ENCODE data around the gene TANGO2. TPM values are rescaled to one million over a fixed set of nuclear protein-coding genes. Genes with fewer than 3 reads are reported as not detected.

The TANGO2 gene
- total and polyA plus RNA-seq, 2 of the 8 experiments (the other 6 are each of a cell fraction or from before 2014, with no cell fraction given): 10.1 to 18.4 TPM

DNA sequence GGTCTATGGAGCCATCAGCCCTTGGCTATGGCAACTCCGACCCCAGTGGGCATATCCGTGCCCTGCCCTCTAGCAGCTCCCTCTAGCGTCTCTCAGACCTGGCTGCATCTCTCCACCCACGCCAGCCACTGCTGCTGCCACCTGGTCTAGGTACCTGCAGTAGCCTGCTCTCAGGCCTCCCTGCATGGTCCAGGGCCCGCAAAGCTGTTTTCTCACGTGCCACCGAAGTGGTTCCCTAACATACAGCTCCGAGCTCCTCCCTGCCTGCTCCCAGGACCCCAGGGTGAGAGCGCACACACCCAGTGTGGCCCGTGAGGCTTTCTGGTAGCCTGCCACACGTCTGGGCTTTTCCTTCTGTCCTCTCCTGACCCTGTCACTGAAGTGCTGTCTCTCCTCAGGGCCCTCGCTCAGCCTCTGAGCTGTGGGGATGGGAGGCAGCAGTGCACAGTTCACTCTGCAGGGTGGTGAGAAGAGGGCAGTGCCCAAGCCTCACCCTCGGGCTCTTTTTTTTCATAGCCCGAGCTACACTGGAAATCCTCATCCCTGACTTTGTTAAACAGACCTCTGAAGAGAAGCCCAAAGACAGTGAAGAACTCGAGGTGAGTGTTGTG, 73.4 kb downstream of the TANGO2 start (continued):
- no peak for TF ChIP-seq MAFK (IDR thresholded peaks at IDR 0.05; ENCODE audit: low read depth, low read length)
- TF ChIP-seq, protein P1, sequence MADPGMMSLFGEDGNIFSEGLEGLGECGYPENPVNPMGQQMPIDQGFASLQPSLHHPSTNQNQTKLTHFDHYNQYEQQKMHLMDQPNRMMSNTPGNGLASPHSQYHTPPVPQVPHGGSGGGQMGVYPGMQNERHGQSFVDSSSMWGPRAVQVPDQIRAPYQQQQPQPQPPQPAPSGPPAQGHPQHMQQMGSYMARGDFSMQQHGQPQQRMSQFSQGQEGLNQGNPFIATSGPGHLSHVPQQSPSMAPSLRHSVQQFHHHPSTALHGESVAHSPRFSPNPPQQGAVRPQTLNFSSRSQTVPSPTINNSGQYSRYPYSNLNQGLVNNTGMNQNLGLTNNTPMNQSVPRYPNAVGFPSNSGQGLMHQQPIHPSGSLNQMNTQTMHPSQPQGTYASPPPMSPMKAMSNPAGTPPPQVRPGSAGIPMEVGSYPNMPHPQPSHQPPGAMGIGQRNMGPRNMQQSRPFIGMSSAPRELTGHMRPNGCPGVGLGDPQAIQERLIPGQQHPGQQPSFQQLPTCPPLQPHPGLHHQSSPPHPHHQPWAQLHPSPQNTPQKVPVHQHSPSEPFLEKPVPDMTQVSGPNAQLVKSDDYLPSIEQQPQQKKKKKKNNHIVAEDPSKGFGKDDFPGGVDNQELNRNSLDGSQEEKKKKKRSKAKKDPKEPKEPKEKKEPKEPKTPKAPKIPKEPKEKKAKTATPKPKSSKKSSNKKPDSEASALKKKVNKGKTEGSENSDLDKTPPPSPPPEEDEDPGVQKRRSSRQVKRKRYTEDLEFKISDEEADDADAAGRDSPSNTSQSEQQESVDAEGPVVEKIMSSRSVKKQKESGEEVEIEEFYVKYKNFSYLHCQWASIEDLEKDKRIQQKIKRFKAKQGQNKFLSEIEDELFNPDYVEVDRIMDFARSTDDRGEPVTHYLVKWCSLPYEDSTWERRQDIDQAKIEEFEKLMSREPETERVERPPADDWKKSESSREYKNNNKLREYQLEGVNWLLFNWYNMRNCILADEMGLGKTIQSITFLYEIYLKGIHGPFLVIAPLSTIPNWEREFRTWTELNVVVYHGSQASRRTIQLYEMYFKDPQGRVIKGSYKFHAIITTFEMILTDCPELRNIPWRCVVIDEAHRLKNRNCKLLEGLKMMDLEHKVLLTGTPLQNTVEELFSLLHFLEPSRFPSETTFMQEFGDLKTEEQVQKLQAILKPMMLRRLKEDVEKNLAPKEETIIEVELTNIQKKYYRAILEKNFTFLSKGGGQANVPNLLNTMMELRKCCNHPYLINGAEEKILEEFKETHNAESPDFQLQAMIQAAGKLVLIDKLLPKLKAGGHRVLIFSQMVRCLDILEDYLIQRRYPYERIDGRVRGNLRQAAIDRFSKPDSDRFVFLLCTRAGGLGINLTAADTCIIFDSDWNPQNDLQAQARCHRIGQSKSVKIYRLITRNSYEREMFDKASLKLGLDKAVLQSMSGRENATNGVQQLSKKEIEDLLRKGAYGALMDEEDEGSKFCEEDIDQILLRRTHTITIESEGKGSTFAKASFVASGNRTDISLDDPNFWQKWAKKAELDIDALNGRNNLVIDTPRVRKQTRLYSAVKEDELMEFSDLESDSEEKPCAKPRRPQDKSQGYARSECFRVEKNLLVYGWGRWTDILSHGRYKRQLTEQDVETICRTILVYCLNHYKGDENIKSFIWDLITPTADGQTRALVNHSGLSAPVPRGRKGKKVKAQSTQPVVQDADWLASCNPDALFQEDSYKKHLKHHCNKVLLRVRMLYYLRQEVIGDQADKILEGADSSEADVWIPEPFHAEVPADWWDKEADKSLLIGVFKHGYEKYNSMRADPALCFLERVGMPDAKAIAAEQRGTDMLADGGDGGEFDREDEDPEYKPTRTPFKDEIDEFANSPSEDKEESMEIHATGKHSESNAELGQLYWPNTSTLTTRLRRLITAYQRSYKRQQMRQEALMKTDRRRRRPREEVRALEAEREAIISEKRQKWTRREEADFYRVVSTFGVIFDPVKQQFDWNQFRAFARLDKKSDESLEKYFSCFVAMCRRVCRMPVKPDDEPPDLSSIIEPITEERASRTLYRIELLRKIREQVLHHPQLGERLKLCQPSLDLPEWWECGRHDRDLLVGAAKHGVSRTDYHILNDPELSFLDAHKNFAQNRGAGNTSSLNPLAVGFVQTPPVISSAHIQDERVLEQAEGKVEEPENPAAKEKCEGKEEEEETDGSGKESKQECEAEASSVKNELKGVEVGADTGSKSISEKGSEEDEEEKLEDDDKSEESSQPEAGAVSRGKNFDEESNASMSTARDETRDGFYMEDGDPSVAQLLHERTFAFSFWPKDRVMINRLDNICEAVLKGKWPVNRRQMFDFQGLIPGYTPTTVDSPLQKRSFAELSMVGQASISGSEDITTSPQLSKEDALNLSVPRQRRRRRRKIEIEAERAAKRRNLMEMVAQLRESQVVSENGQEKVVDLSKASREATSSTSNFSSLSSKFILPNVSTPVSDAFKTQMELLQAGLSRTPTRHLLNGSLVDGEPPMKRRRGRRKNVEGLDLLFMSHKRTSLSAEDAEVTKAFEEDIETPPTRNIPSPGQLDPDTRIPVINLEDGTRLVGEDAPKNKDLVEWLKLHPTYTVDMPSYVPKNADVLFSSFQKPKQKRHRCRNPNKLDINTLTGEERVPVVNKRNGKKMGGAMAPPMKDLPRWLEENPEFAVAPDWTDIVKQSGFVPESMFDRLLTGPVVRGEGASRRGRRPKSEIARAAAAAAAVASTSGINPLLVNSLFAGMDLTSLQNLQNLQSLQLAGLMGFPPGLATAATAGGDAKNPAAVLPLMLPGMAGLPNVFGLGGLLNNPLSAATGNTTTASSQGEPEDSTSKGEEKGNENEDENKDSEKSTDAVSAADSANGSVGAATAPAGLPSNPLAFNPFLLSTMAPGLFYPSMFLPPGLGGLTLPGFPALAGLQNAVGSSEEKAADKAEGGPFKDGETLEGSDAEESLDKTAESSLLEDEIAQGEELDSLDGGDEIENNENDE (IDR thresholded peaks at IDR 0.05; ENCODE audit: insufficient replicate concordance, low read length): no peak
- no peak for TF ChIP-seq FOSL1 (IDR thresholded peaks at IDR 0.05; ENCODE audit: insufficient read depth, low read depth, low read length)
- TF ChIP-seq BRCA1 (IDR thresholded peaks at IDR 0.05; ENCODE audit: low read depth, low read length): no peak

Measured in H1 (cell line).